ES-I3 (cell line): ENCODE data around the gene MS4A8.

Experiments
- H3K36me3 ChIP-seq: 2 replicates; pipeline ENCODE4 v1.6.1; 2013; ENCODE audit warnings: mild to moderate bottlenecking, low read length, control low read depth, moderate library complexity; ENCODE audit not compliant: insufficient read depth
- H3K4me1 ChIP-seq: 2 replicates; pipeline ENCODE4 v1.6.1; 2013; ENCODE audit warnings: mild to moderate bottlenecking, control low read depth, low read length; ENCODE audit not compliant: insufficient read depth
- H3K9ac ChIP-seq: 2 replicates; pipeline ENCODE4 v1.6.1; 2013; ENCODE audit warnings: low read depth, mild to moderate bottlenecking, low read length, moderate library complexity
- H3K9me3 ChIP-seq: 2 replicates; pipeline ENCODE4 v1.6.1; 2013; ENCODE audit warnings: mild to moderate bottlenecking, low read length, moderate library complexity; ENCODE audit not compliant: control insufficient read depth, insufficient read depth

The MS4A8 gene

GRCh38 chr11:60763692-60764369 lies 64.4 kb downstream of the MS4A8 start:
- Histone ChIP-seq H3K9me3 (no peaks in the 10 kb centered on the region), H3K9ac (no peak overlapping the region), H3K36me3 (no peaks in the 10 kb centered on the region), H3K4me1 (peaks cover 2% of the 10 kb centered on the region; the same call in 1 of the 2 replicates)

DNA sequence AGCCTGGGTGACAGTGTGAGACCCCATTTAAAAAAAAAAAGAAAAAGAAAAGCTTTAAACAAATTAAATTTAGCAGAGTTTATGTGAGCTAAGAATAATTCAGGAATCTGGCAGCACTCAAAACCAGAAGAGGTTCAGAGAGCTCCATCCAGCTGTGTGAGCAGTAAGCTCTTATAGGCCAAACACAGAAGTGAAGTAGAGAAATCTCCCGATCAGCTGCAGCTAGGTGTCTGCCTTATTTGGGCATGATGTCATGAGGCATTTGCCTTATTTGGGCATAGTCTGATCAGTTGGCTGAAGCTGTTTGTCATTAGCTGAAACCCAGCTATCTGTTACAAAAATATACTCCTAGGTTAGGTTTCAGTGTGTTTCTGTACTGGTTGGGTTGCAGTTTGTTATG lies 65.5 kb downstream of the MS4A8 start:
- Histone ChIP-seq H3K9ac (no peak overlapping the region), H3K9me3 (no peaks in the 10 kb centered on the region), H3K36me3 (no peaks in the 10 kb centered on the region), H3K4me1 (peaks cover 2% of the 10 kb centered on the region; the same call in 1 of the 2 replicates)

GRCh38 chr11:60765355-60765754 lies 65.9 kb downstream of the MS4A8 start:
- Histone ChIP-seq H3K9ac (no peak overlapping the region), H3K9me3 (no peaks in the 10 kb centered on the region), H3K36me3 (no peaks in the 10 kb centered on the region), H3K4me1 (peaks cover 2% of the 10 kb centered on the region; the same call in 1 of the 2 replicates)
